ENCODE data around the gene VSIG10L2. TPM values are rescaled to one million over a fixed set of nuclear protein-coding genes. Genes with fewer than 3 reads are reported as not detected.

Gene VSIG10L2
- total RNA-seq, 1 donor from 2014 or later, result not detected

GRCh38 chr11:125957618-125958332, 11.9 kb downstream of the VSIG10L2 start:
- H3K4me1 Mint-ChIP-seq (ENCODE audit: low read depth), result peaks cover 9% of the 10 kb centered on the region
- no peak for DNase-seq (ENCODE audit: low spot score)
- no peaks in the 10 kb centered on the region for H3K27me3 Mint-ChIP-seq (ENCODE audit: low read depth)
- no peak overlapping the region for H3K27ac Mint-ChIP-seq (ENCODE audit: unreplicated experiment)
- peaks cover 7% of the 10 kb centered on the region for H3K9me3 Mint-ChIP-seq (ENCODE audit: low read depth)
- H3K36me3 Mint-ChIP-seq (ENCODE audit: low read depth), result peaks cover 26% of the 10 kb centered on the region
- TF ChIP-seq CTCF (IDR thresholded peaks at IDR 0.05), result no peak
- no peak overlapping the region for H3K4me3 Mint-ChIP-seq (ENCODE audit: unreplicated experiment)

- peaks cover 12% of the 10 kb centered on the region for H3K9me3 Mint-ChIP-seq (ENCODE audit: low read depth)
Observed at GRCh38 chr11:125958872-125959400, 13.1 kb downstream of the VSIG10L2 start.

GRCh38 chr11:125959511-125959910, 13.7 kb downstream of the VSIG10L2 start:
- DNase-seq (ENCODE audit: low spot score), result no peak
- H3K36me3 Mint-ChIP-seq (ENCODE audit: low read depth), result peaks cover 30% of the 10 kb centered on the region
- H3K27ac Mint-ChIP-seq (ENCODE audit: unreplicated experiment), result no peak overlapping the region
- no peak for TF ChIP-seq CTCF (IDR thresholded peaks at IDR 0.05)
- no peak overlapping the region for H3K4me3 Mint-ChIP-seq (ENCODE audit: unreplicated experiment)
- H3K4me1 Mint-ChIP-seq (ENCODE audit: low read depth), result peaks cover 9% of the 10 kb centered on the region
- no peaks in the 10 kb centered on the region for H3K27me3 Mint-ChIP-seq (ENCODE audit: low read depth)
- peaks cover 12% of the 10 kb centered on the region for H3K9me3 Mint-ChIP-seq (ENCODE audit: low read depth)

More at GRCh38 chr11:125958872-125959400, 13.1 kb downstream of the VSIG10L2 start:
- peaks cover 29% of the 10 kb centered on the region for H3K36me3 Mint-ChIP-seq (ENCODE audit: low read depth)
- TF ChIP-seq CTCF (IDR thresholded peaks at IDR 0.05), result no peak
- no peaks in the 10 kb centered on the region for H3K27me3 Mint-ChIP-seq (ENCODE audit: low read depth)
- H3K4me1 Mint-ChIP-seq (ENCODE audit: low read depth), result peaks cover 9% of the 10 kb centered on the region
- DNase-seq (ENCODE audit: low spot score), result no peak
- no peak overlapping the region for H3K27ac Mint-ChIP-seq (ENCODE audit: unreplicated experiment)
- no peak overlapping the region for H3K4me3 Mint-ChIP-seq (ENCODE audit: unreplicated experiment)

GRCh38 chr11:125959931-125960330, 14.1 kb downstream of the VSIG10L2 start:
- Mint-ChIP-seq H3K36me3 (ENCODE audit: low read depth) (peaks cover 30% of the 10 kb centered on the region), H3K27me3 (ENCODE audit: low read depth) (no peaks in the 10 kb centered on the region), H3K4me3 (ENCODE audit: unreplicated experiment) (no peak overlapping the region), H3K4me1 (ENCODE audit: low read depth) (peaks cover 9% of the 10 kb centered on the region), H3K9me3 (ENCODE audit: low read depth) (peaks cover 12% of the 10 kb centered on the region), H3K27ac (ENCODE audit: unreplicated experiment) (no peak overlapping the region)
- no peak for DNase-seq (ENCODE audit: low spot score)
- TF ChIP-seq CTCF (IDR thresholded peaks at IDR 0.05), result no peak

- no peak overlapping the region for H3K27ac Mint-ChIP-seq (ENCODE audit: unreplicated experiment)
- H3K4me1 Mint-ChIP-seq (ENCODE audit: low read depth), result peaks cover 9% of the 10 kb centered on the region
- no peak for TF ChIP-seq CTCF (IDR thresholded peaks at IDR 0.05)
- peaks cover 28% of the 10 kb centered on the region for H3K36me3 Mint-ChIP-seq (ENCODE audit: low read depth)
- no peaks in the 10 kb centered on the region for H3K27me3 Mint-ChIP-seq (ENCODE audit: low read depth)
- DNase-seq (ENCODE audit: low spot score), result no peak
- H3K9me3 Mint-ChIP-seq (ENCODE audit: low read depth), result peaks cover 12% of the 10 kb centered on the region
- no peak overlapping the region for H3K4me3 Mint-ChIP-seq (ENCODE audit: unreplicated experiment)
Observed at GRCh38 chr11:125960771-125961170, 14.9 kb downstream of the VSIG10L2 start.

Data from chondrocyte (in vitro differentiated cells).